ENCODE results near the gene OR7G3. TPM values are rescaled to one million over a fixed set of nuclear protein-coding genes. Genes with fewer than 3 reads are reported as not detected.
A peak's percentile ranks its signal among the peaks of the same experiment; 100 is the strongest.

The OR7G3 gene
- total and polyA plus RNA-seq, 2 of the 8 experiments (the other 6 are each of a cell fraction or from before 2014, with no cell fraction given) = not detected

DNA sequence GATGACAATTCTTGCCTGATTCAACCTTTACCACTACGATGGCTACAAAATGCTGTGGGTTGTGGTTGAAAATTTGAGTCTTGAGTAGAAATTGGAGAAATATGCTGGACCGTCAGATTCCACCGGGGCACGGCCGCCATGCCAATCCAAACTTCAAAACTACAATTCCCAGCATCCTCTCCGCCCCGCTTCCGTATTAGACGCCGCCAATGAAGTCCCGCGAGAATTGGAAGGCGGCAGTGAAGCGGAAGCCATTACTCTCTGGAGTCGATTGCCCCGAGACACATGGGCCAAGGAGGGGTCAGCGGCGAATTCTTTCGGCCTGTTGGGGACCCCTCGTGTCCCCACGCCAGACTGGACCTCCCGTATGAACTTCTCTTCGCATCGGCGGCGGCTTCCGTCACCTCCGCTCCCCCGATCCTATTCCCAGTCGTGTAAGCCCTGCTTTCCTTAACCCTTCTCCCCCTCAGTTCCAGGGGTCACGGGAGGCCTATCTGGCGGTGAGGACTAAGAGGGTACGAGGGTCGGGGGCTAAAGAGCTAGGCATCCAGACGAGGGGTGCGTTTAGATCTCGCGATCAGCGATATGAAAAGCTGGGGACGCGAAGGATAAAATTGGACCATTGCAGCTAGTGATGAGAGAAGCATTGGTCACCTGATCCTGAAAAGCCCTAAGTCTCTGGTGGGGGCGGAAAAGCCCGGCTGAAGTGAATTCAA is 13.6 kb upstream of the OR7G3 start, which contains the start of gene ZNF317 (continued):
- TF ChIP-seq, protein P1, sequence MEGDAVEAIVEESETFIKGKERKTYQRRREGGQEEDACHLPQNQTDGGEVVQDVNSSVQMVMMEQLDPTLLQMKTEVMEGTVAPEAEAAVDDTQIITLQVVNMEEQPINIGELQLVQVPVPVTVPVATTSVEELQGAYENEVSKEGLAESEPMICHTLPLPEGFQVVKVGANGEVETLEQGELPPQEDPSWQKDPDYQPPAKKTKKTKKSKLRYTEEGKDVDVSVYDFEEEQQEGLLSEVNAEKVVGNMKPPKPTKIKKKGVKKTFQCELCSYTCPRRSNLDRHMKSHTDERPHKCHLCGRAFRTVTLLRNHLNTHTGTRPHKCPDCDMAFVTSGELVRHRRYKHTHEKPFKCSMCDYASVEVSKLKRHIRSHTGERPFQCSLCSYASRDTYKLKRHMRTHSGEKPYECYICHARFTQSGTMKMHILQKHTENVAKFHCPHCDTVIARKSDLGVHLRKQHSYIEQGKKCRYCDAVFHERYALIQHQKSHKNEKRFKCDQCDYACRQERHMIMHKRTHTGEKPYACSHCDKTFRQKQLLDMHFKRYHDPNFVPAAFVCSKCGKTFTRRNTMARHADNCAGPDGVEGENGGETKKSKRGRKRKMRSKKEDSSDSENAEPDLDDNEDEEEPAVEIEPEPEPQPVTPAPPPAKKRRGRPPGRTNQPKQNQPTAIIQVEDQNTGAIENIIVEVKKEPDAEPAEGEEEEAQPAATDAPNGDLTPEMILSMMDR (IDR thresholded peaks at IDR 0.05; ENCODE audit: control extremely low read depth in 1 of 3, insufficient read depth in 1 of 3, low read depth in 1 of 3, low read length in 3 of 3) = no peak
- TF ChIP-seq EP300 (IDR thresholded peaks at IDR 0.05; ENCODE audit: borderline replicate concordance in 1 of 2, low read depth in 2 of 2, low read length in 2 of 2) (no peak), SP2 (IDR thresholded peaks at IDR 0.05; ENCODE audit: low read length) (no peak), TCF12 (IDR thresholded peaks at IDR 0.05; ENCODE audit: low read depth, low read length) (no peak), POLR2AphosphoS5 (IDR thresholded peaks at IDR 0.05; ENCODE audit: low read depth, low read length) (peak; percentile 97), JUN (IDR thresholded peaks at IDR 0.05; ENCODE audit: low read depth, low read length) (no peak), CTBP2 (IDR thresholded peaks at IDR 0.05; ENCODE audit: borderline replicate concordance, insufficient read depth, insufficient read length, low read length) (no peak), RFX5 (IDR thresholded peaks at IDR 0.05; ENCODE audit: borderline replicate concordance, low read depth, low read length) (no peak), BCL11A (IDR thresholded peaks at IDR 0.05; ENCODE audit: low read depth in 2 of 2, low read length in 2 of 2) (no peak), KDM1A (IDR thresholded peaks at IDR 0.05; ENCODE audit: borderline replicate concordance, low read length) (no peak), CHD1 (IDR thresholded peaks at IDR 0.05; ENCODE audit: low read depth, low read length) (no peak), RXRA (IDR thresholded peaks at IDR 0.05; ENCODE audit: insufficient read depth, low read depth, low read length) (no peak), POU5F1 (IDR thresholded peaks at IDR 0.05; ENCODE audit: low read depth, low read length) (no peak), JUND (IDR thresholded peaks at IDR 0.05; ENCODE audit: low read length) (no peak), SIX5 (IDR thresholded peaks at IDR 0.05; ENCODE audit: low read depth, low read length) (peak; percentile 83), CBX8 (IDR thresholded peaks at IDR 0.05; ENCODE audit: borderline replicate concordance, low read depth, low read length) (no peak), RNF2 (IDR thresholded peaks at IDR 0.05; ENCODE audit: borderline replicate concordance, low read depth, low read length, missing control alignments, poor library complexity, severe bottlenecking) (no peak)
- TF ChIP-seq, protein P2, sequence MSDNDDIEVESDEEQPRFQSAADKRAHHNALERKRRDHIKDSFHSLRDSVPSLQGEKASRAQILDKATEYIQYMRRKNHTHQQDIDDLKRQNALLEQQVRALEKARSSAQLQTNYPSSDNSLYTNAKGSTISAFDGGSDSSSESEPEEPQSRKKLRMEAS (IDR thresholded peaks at IDR 0.05) = peak; percentile 70
- TF ChIP-seq, protein P3, sequence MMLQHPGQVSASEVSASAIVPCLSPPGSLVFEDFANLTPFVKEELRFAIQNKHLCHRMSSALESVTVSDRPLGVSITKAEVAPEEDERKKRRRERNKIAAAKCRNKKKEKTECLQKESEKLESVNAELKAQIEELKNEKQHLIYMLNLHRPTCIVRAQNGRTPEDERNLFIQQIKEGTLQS (IDR thresholded peaks at IDR 0.05; ENCODE audit: insufficient read depth, low read depth, low read length) = no peak
- TF ChIP-seq, protein P4, sequence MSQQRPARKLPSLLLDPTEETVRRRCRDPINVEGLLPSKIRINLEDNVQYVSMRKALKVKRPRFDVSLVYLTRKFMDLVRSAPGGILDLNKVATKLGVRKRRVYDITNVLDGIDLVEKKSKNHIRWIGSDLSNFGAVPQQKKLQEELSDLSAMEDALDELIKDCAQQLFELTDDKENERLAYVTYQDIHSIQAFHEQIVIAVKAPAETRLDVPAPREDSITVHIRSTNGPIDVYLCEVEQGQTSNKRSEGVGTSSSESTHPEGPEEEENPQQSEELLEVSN (IDR thresholded peaks at IDR 0.05) = peak; percentile 45; the same call in 1 of the 2 replicates

Measured in H1 (cell line).